ENCODE measurements around the gene CDC42EP5.
"Not testable (repeated sequence)": the region's sequence is repeated elsewhere in the genome, so short reads cannot be mapped to it uniquely, and the experiment has no call there.

DNA sequence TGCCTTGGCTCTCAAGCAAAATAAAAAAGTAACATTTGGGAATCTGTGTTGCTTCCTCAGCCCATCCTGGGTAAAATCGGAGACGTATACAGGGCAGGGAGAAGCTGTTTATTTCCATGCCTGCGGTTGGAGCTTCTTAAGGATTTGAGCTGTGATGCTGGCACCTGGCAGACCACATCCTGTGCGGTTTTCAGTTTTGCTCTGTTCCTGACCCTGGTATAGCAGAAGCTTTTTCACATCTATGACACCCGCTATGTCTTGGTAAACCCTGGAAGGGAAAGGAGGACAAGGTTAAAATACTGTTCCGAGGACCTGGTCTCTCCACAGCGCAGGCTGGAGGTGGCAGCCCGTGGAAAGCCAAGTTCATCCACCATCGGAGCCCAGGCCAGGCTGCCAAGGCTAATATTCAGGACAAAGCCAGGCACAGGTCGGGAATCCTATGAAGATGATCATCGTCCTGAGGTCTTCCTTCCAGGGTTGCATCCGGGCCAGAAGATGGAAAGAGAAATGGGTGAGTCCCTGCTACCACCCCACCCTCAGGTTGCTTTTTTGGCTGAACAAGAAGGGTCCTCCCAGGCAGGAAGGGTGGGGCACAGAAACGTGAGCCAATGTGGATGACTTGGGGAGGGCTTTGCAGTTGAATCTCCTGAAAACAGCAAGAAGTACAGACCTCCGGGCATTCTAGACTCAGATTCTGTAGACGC lies 24.8 kb upstream of the CDC42EP5 start:
- TF ChIP-seq JUND (IDR thresholded peaks at IDR 0.05; ENCODE audit: low read depth, low read length); ESRRA (IDR thresholded peaks at IDR 0.05; ENCODE audit: low read length); RCOR1 (conservative IDR thresholded peaks at IDR 0.05; ENCODE audit: low read depth, low read length); KLF5 (IDR thresholded peaks at IDR 0.05; ENCODE audit: partially characterized antibody); CEBPZ (IDR thresholded peaks at IDR 0.05; ENCODE audit: low read depth, low read length); PML (IDR thresholded peaks at IDR 0.05; ENCODE audit: low read length); RAD21 (IDR thresholded peaks at IDR 0.05; ENCODE audit: insufficient read depth, low read depth, low read length); CHD1 (IDR thresholded peaks at IDR 0.05; ENCODE audit: low read depth, low read length); GABPA (IDR thresholded peaks at IDR 0.05; ENCODE audit: low read depth); SUPT20H (IDR thresholded peaks at IDR 0.05; ENCODE audit: borderline replicate concordance, control insufficient read depth, low read depth, low read length); EZH2 (IDR thresholded peaks at IDR 0.05; ENCODE audit: borderline replicate concordance, control insufficient read depth, low read depth, low read length): not testable (repeated sequence)
- TF ChIP-seq, protein P1, sequence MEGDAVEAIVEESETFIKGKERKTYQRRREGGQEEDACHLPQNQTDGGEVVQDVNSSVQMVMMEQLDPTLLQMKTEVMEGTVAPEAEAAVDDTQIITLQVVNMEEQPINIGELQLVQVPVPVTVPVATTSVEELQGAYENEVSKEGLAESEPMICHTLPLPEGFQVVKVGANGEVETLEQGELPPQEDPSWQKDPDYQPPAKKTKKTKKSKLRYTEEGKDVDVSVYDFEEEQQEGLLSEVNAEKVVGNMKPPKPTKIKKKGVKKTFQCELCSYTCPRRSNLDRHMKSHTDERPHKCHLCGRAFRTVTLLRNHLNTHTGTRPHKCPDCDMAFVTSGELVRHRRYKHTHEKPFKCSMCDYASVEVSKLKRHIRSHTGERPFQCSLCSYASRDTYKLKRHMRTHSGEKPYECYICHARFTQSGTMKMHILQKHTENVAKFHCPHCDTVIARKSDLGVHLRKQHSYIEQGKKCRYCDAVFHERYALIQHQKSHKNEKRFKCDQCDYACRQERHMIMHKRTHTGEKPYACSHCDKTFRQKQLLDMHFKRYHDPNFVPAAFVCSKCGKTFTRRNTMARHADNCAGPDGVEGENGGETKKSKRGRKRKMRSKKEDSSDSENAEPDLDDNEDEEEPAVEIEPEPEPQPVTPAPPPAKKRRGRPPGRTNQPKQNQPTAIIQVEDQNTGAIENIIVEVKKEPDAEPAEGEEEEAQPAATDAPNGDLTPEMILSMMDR (IDR thresholded peaks at IDR 0.05 in 2 of 3, conservative IDR thresholded peaks at IDR 0.05 in 1 of 3; ENCODE audit: control insufficient read depth in 2 of 3, extremely low read depth in 1 of 3, insufficient read depth in 1 of 3, low read depth in 3 of 3, low read length in 3 of 3), result not testable (repeated sequence)
- TF ChIP-seq, protein P2, sequence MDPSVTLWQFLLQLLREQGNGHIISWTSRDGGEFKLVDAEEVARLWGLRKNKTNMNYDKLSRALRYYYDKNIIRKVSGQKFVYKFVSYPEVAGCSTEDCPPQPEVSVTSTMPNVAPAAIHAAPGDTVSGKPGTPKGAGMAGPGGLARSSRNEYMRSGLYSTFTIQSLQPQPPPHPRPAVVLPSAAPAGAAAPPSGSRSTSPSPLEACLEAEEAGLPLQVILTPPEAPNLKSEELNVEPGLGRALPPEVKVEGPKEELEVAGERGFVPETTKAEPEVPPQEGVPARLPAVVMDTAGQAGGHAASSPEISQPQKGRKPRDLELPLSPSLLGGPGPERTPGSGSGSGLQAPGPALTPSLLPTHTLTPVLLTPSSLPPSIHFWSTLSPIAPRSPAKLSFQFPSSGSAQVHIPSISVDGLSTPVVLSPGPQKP (IDR thresholded peaks at IDR 0.05; ENCODE audit: low read depth, low read length), result not testable (repeated sequence)
- TF ChIP-seq, protein P3, sequence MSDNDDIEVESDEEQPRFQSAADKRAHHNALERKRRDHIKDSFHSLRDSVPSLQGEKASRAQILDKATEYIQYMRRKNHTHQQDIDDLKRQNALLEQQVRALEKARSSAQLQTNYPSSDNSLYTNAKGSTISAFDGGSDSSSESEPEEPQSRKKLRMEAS (IDR thresholded peaks at IDR 0.05; ENCODE audit: low read depth, low read length), result not testable (repeated sequence)

Data from GM12878 (cell line).